DND-41 (cell line): Measurements from ENCODE around the gene ADGRG7.

Experiments
- EZH2 ChIP-seq: IDR thresholded peaks from 3 replicates; pipeline ENCODE4 v1.6.1; 2012; ENCODE audit warnings: borderline replicate concordance, low read depth, mild to moderate bottlenecking, moderate library complexity, low read length, inconsistent platforms; ENCODE audit not compliant: severe bottlenecking
- TF ChIP-seq, protein P1 (sequence below): IDR thresholded peaks from 2 replicates; pipeline ENCODE4 v1.5.1; 2012; ENCODE audit warnings: borderline replicate concordance, low read length, moderate library complexity, mild to moderate bottlenecking; ENCODE audit not compliant: poor library complexity, severe bottlenecking; ENCODE audit errors: extremely low read depth

DNA sequence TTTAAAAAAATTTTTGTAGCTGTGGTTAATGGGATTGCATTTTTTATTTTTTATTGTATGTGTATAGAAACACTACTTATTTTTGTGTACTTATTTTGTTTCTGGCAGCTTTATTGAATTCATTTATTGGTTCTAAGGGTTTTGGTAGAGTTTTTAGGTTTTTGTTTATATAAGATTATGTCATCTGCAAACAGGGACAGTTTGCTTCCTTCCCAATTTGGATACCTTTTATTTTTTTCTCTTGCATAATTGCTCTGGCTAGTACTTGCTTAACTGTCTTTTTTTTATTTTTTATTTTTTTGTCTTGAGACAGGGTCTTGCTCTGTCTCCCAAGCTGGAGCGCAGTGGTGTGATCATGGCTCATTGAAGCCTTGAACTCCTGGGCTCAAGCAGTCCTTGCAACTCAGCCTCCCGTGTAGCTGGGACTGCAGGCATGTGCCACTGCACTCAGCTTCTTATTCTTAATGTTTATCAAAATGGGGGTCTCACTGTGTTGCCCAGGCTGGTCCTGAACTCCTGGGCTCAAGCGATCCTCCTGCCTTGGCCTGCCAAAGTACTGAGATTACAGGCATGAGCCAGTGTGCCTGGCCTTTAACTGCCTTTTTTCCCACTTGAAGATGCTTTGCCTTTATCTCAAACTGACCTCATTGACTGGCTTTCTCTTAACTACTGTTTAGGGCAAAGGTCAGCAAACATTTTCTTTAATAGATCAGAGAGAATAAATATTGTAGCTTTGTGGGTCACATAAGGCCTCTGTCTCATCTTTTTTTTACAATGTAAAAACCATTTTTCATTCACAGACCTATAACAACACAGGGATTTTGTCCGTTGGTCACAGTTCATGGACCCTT, 108.5 kb downstream of the ADGRG7 start:
- TF ChIP-seq, protein P1, sequence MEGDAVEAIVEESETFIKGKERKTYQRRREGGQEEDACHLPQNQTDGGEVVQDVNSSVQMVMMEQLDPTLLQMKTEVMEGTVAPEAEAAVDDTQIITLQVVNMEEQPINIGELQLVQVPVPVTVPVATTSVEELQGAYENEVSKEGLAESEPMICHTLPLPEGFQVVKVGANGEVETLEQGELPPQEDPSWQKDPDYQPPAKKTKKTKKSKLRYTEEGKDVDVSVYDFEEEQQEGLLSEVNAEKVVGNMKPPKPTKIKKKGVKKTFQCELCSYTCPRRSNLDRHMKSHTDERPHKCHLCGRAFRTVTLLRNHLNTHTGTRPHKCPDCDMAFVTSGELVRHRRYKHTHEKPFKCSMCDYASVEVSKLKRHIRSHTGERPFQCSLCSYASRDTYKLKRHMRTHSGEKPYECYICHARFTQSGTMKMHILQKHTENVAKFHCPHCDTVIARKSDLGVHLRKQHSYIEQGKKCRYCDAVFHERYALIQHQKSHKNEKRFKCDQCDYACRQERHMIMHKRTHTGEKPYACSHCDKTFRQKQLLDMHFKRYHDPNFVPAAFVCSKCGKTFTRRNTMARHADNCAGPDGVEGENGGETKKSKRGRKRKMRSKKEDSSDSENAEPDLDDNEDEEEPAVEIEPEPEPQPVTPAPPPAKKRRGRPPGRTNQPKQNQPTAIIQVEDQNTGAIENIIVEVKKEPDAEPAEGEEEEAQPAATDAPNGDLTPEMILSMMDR, result no peak
- TF ChIP-seq EZH2, result no peak
